CD4-positive, alpha-beta T cell treated with Interleukin-10 for 1 hour (primary cell): ENCODE data around the gene FAM241B.

Experiments
- DNase-seq: peaks from one replicate; pipeline ENCODE4 v3.0.0-alpha.2; 2020

FAM241B gene

GRCh38 chr10:69668721-69669120, 38.7 kb downstream of the FAM241B start:
- no peak for DNase-seq

- DNase-seq: no peak
Measured at GRCh38 chr10:69669409-69669808, 39.4 kb downstream of the FAM241B start.

GRCh38 chr10:69673521-69673920, 43.5 kb downstream of the FAM241B start:
- DNase-seq: no peak

- no peak for DNase-seq
Measured at GRCh38 chr10:69674786-69675185, 44.7 kb downstream of the FAM241B start.

- DNase-seq: no peak
Measured at GRCh38 chr10:69676301-69676700, 46.3 kb downstream of the FAM241B start.

GRCh38 chr10:69677985-69678654, 48.1 kb downstream of the FAM241B start:
- no peak for DNase-seq

GRCh38 chr10:69679736-69680135, 49.7 kb downstream of the FAM241B start:
- no peak for DNase-seq

- DNase-seq: no peak
Measured at GRCh38 chr10:69680610-69681009, 50.6 kb downstream of the FAM241B start.

GRCh38 chr10:69681436-69681835, 51.4 kb downstream of the FAM241B start:
- DNase-seq: no peak

GRCh38 chr10:69682955-69683474, 53.0 kb downstream of the FAM241B start:
- no peak for DNase-seq
